Kidney (tissue), 14 donors: ENCODE results near the gene SLC11A1. TPM values are rescaled to one million over a fixed set of nuclear protein-coding genes. Genes with fewer than 3 reads are reported as not detected.

Source experiments
- DNase-seq, 5 donors: peaks; one replicate each; pipeline ENCODE4 v3.0.0-alpha.2; 2013 to 2020
- FAIRE-seq: peaks from 2 replicates; lab custom pipeline; 2012; peaks lifted over from hg19 to GRCh38; lab: Jason Lieb, UNC
- H3K27ac ChIP-seq, 2 donors: one replicate each; pipeline ENCODE4 v1.7.0; 2013; ENCODE audit warnings: low read depth in 2 of 2, low read length in 2 of 2, inconsistent platforms in 1 of 2
- H3K27me3 ChIP-seq: one replicate; pipeline ENCODE4 v1.7.1; 2013; ENCODE audit warnings: low read length, inconsistent platforms; ENCODE audit not compliant: control insufficient read depth, insufficient read depth
- H3K36me3 ChIP-seq, 3 donors: one replicate each; pipeline versions ENCODE4 v1.7.0 to v1.7.1; 2013; ENCODE audit warnings: low read length in 3 of 3, control low read depth in 1 of 3, inconsistent platforms in 1 of 3; ENCODE audit not compliant: insufficient read depth in 3 of 3, control insufficient read depth in 2 of 3
- H3K4me1 ChIP-seq, 3 donors: one replicate each; pipeline versions ENCODE4 v1.7.0 to v1.7.1; 2013; ENCODE audit warnings: low read length in 3 of 3, inconsistent platforms in 1 of 3, low read depth in 1 of 3; ENCODE audit not compliant: control insufficient read depth in 2 of 3, insufficient read depth in 2 of 3
- H3K4me3 ChIP-seq, 3 donors: one replicate each; pipeline versions ENCODE4 v1.7.0 to v1.8.1; 2013; ENCODE audit warnings: low read length in 3 of 3, control low read depth in 1 of 3, inconsistent platforms in 1 of 3
- H3K9ac ChIP-seq, 3 donors: one replicate each; pipeline versions ENCODE4 v1.7.0 to v1.7.1; 2013; ENCODE audit warnings: low read length in 3 of 3, control low read depth in 1 of 3, inconsistent platforms in 1 of 3
- H3K9me3 ChIP-seq, 3 donors: one replicate each; pipeline versions ENCODE4 v1.7.0 to v1.7.1; 2013; ENCODE audit warnings: low read length in 3 of 3, control low read depth in 1 of 3, inconsistent platforms in 1 of 3; ENCODE audit not compliant: control insufficient read depth in 2 of 3, insufficient read depth in 1 of 3
- CTCF ChIP-seq: IDR thresholded peaks from 3 replicates; pipeline ENCODE4 v1.5.1; 2012; ENCODE audit warnings: mild to moderate bottlenecking, moderate library complexity, borderline replicate concordance; ENCODE audit not compliant: insufficient read depth; ENCODE audit errors: extremely low read depth
- intact Hi-C: fragments of 100-400 bp; cut with DNase I; formaldehyde crosslinking; loops from one replicate; pipeline ENCODE4 v1.11.1; 2022
- polyA plus RNA-seq: library from polyadenylated mRNA; stranded (reverse); fragments of 350-450 nt; fragmentation: Illumina TruSeq; extraction: RNeasy Lipid Tissue Mini Kit (QIAGEN cat#74804); gene quantifications from one replicate; pipeline ENCODE4 v1.2.3, GENCODE V29; 2014; ENCODE audit warnings: low read depth, low replicate concordance; ENCODE audit not compliant: insufficient read depth
- total RNA-seq: library from RNA; stranded (reverse); fragmentation: NEBNext Ultra II Directional; extraction: Animal tissue kit (Norgen Biotek cat#: 25700); gene quantifications from one replicate; pipeline ENCODE4 v1.2.1, GENCODE V29; 2021
- donor health status: control.
- donor health status: control.
- donor health status: control.
- donor health status: control.
- donor health status: control.
- donor health status: DM: yes; HTN: yes; CAD: no.
- donor health status: Normal renal cell carcinoma (clear cell type).

The SLC11A1 gene
- total and polyA plus RNA-seq, 2 donors from 2014 or later = 1.2 to 37.6 TPM

GRCh38 chr2:218435003-218435982 is 53.2 kb downstream of the SLC11A1 start:
- no peak overlapping the region for H3K4me3 ChIP-seq
- no peak for TF ChIP-seq CTCF
- no peaks in the 10 kb centered on the region for H3K27me3 ChIP-seq
- no peak overlapping the region for H3K9ac ChIP-seq
- no peaks in the 10 kb centered on the region for H3K4me1 ChIP-seq
- H3K27ac ChIP-seq = no peak overlapping the region
- FAIRE-seq (no peak), DNase-seq (peak in 2 of 5 donors; percentile 16 to 27)
- H3K9me3 ChIP-seq = no peaks in the 10 kb centered on the region
- intact Hi-C loops = no loop called here
- no peaks in the 10 kb centered on the region for H3K36me3 ChIP-seq

GRCh38 chr2:218436992-218437391 is 54.9 kb downstream of the SLC11A1 start:
- no peak for TF ChIP-seq CTCF
- no peak for FAIRE-seq
- Histone ChIP-seq H3K27ac (no peak overlapping the region), H3K36me3 (no peaks in the 10 kb centered on the region), H3K9me3 (no peaks in the 10 kb centered on the region), H3K4me1 (no peaks in the 10 kb centered on the region), H3K27me3 (no peaks in the 10 kb centered on the region), H3K9ac (no peak overlapping the region), H3K4me3 (no peak overlapping the region)
- intact Hi-C loops = no loop called here
- DNase-seq = peak in 1 of 5 donors; percentile 48

GRCh38 chr2:218437969-218438368 is 55.9 kb downstream of the SLC11A1 start:
- DNase-seq = no peak
- no peaks in the 10 kb centered on the region for H3K9me3 ChIP-seq
- H3K27ac ChIP-seq = no peak overlapping the region
- H3K4me3 ChIP-seq = no peak overlapping the region
- intact Hi-C loops = no loop called here
- no peaks in the 10 kb centered on the region for H3K36me3 ChIP-seq
- no peaks in the 10 kb centered on the region for H3K27me3 ChIP-seq
- FAIRE-seq = no peak
- no peak overlapping the region for H3K9ac ChIP-seq
- no peaks in the 10 kb centered on the region for H3K4me1 ChIP-seq
- TF ChIP-seq CTCF = no peak
